AG04449 (cell line): ENCODE results near the gene SLC13A4.
A peak's percentile ranks its signal among the peaks of the same experiment; 100 is the strongest.

ENCODE experiments used
- CTCF ChIA-PET: fragments of 350-600 bp; formaldehyde crosslinking; extraction: SDS; loops from one replicate; lab custom pipeline; 2021; ENCODE audit warnings: antibody characterized with exemption; lab: Yijun Ruan, JAX
- POLR2A ChIA-PET: fragments of 400-600, 350-600 bp; formaldehyde crosslinking; extraction: SDS; loops from one replicate; lab custom pipeline; 2020; ENCODE audit warnings: antibody characterized with exemption, inconsistent platforms; lab: Yijun Ruan, JAX
- DNase-seq: peaks from one replicate; pipeline ENCODE4 v3.0.0-alpha.2; 2010; ENCODE audit warnings: low read depth, low spot score
- H3K4me3 ChIP-seq: 2 replicates; pipeline ENCODE4 v1.5.1; 2011; ENCODE audit warnings: low read depth, mild to moderate bottlenecking, control low read depth, low read length
- TF ChIP-seq, protein P1 (sequence below): IDR thresholded peaks from one replicate; pipeline ENCODE4 v1.5.1; 2011; ENCODE audit warnings: mild to moderate bottlenecking, moderate library complexity, low read length, control low read depth, inconsistent platforms; ENCODE audit not compliant: insufficient read depth; ENCODE audit errors: missing control alignments

SLC13A4 gene

DNA sequence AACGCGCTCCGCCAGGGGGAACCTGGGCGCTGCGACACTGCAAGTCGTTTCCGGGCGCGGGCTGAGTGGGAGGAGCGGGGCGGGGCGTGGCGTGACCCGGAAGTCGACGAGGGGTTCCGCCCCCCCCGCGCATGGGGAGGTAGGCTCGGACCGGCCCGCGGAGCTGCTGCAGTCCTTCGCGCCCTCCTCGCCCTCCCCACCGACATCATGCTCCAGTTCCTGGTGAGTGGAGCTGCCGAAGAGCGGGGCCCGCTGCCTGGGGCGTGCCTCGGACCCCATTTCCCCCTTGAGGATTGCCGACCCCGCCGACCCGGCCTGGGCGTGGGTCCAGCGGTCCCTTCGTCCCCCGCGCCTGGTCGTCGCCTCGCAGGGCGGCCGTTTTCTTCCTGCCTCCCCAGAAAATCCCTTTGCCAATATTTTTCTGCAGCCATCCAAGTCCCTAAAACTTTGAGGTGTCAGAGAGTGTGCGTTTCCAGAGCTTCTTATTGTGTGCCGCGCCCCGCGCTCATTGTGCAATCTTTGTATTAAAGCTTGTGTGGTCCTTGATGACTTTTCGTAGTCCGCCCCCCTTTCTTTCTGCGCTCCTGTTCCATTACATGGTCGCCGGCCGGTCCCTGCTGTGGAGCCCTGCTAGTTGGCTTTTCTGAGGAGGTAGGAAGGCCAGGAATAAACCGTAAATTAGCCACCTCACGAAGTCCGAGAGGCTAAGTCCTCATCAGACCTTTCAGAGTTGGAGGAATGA lies 65.4 kb downstream of the SLC13A4 start, which contains the start of gene STMP1:
Gene STMP1, plus strand, starts transcription at position 142 of the 742 bp plus-strand sequence.
- CTCF ChIA-PET, result interaction anchor here (1.0 to 10.9 kb wide), 19 partner anchors 9 to 453 kb away, joined by 3 to 139 read pairs (median 6); no protein-coding TSS in a partner anchor
- H3K4me3 ChIP-seq, result peak within 1 kb of the TSS; percentile 95
- DNase-seq, result peak; percentile 82
- POLR2A ChIA-PET, result interaction anchor here (0.6 to 1.5 kb wide), 7 partner anchors 9 to 304 kb away, joined by 3 to 5 read pairs (median 4); no protein-coding TSS in a partner anchor
- TF ChIP-seq, protein P1, sequence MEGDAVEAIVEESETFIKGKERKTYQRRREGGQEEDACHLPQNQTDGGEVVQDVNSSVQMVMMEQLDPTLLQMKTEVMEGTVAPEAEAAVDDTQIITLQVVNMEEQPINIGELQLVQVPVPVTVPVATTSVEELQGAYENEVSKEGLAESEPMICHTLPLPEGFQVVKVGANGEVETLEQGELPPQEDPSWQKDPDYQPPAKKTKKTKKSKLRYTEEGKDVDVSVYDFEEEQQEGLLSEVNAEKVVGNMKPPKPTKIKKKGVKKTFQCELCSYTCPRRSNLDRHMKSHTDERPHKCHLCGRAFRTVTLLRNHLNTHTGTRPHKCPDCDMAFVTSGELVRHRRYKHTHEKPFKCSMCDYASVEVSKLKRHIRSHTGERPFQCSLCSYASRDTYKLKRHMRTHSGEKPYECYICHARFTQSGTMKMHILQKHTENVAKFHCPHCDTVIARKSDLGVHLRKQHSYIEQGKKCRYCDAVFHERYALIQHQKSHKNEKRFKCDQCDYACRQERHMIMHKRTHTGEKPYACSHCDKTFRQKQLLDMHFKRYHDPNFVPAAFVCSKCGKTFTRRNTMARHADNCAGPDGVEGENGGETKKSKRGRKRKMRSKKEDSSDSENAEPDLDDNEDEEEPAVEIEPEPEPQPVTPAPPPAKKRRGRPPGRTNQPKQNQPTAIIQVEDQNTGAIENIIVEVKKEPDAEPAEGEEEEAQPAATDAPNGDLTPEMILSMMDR, result peak; percentile 89

DNA sequence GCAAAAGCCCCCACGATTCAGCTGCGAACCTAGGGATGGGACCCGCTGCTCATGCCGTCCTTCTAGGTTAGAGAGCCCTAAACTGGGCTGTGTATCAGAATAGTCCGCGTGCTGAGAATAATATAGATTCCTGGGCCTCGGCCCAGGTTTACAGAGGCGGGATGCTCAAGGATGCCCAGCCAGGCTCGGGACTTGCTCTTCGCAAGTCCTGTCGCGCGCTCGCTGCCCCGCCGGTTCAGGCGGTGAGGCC lies 65.9 kb downstream of the SLC13A4 start:
- DNase-seq, result no peak
- POLR2A ChIA-PET, result interaction anchor here (0.6 to 1.5 kb wide), 5 partner anchors 9 to 124 kb away, joined by 3 to 5 read pairs (median 4); no protein-coding TSS in a partner anchor
- peak overlapping the region; percentile 58 for H3K4me3 ChIP-seq
- TF ChIP-seq, protein P1, result no peak
- CTCF ChIA-PET, result interaction anchor here (0.9 to 10.9 kb wide), 19 partner anchors 9 to 453 kb away, joined by 3 to 139 read pairs (median 4); no protein-coding TSS in a partner anchor

DNA sequence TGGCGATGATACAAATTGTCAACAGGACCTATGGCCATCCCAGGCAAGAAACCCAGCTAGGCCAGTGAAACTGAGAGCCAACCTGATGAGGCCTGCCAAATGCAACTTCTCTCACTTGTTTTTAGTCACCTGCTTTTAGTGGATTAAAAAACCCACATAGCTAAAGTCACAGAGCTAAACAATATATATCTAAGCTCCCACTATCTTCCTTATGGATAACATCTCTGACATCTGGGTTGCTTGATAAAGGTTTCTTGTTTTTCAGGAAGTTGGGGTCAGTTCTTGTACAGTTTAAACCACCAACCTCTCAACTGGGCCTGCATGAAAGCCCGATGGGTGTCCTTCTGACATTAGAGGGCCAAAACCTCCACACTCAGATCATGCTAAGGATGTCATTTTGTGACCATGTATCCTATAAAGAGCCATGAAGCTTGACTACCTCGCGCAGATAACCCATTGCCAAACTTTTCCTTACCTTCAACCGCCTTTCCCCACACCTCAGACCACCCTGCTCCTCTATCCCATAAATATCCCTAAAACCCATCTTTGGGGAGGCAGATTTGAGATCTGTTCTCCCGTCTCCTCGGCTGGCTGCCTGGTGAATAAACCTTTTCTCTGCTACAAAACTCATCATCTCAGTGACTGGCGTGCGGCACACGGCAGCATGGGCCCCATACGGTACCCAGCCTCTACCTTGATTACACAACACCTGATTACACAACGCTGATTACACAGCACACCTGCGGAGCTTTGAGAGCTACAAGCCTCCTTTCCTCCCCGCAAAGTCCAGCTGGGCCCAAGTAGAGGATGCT lies 66.5 kb downstream of the SLC13A4 start:
- TF ChIP-seq, protein P1, result no peak
- ChIA-PET CTCF (interaction anchor here (0.8 to 10.9 kb wide), 22 partner anchors 8 to 454 kb away, joined by 3 to 139 read pairs (median 4); no protein-coding TSS in a partner anchor), POLR2A (interaction anchor here (0.6 to 1.4 kb wide), 3 partner anchors 10 to 124 kb away, joined by 3 to 5 read pairs (median 3); no protein-coding TSS in a partner anchor)
- H3K4me3 ChIP-seq, result peak overlapping the region; percentile 58
- DNase-seq, result no peak

DNA sequence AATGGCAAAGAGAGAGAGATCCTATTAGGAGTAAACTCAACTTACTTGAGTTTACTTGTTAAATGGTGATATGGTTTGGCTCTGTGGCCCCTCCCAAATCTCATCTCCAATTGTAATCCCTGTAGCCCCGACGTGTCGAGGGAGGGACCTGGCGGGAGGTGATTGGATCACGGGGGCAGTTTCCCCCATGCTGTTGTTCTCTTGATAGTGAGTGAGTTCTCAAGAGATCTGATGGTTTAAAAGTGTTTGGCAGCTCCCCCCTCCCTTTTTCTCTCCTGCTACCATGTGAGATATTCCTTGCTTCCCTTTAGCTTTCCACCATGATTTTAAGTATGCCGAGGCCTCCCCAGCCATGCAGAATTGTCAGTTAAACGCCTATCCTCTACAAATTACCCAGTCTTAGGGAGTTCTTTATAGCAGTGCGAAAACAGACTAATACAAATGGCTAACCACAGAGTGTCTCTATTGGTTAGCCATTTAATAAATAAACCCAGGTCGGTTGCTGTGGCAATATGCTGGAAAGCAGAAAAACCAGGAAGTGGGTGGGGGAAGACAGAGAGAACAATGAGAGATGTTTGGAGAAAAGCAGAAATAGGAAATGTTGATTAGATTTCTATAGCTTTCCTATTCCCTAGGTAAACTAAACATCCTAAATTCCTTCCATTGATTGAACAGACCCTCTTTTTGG lies 68.7 kb downstream of the SLC13A4 start:
- TF ChIP-seq, protein P1, result no peak
- ChIA-PET POLR2A (no interaction called here), CTCF (interaction anchor here (0.9 to 10.9 kb wide), 6 partner anchors 11 to 384 kb away, joined by 3 to 139 read pairs (median 24); no protein-coding TSS in a partner anchor)

DNA sequence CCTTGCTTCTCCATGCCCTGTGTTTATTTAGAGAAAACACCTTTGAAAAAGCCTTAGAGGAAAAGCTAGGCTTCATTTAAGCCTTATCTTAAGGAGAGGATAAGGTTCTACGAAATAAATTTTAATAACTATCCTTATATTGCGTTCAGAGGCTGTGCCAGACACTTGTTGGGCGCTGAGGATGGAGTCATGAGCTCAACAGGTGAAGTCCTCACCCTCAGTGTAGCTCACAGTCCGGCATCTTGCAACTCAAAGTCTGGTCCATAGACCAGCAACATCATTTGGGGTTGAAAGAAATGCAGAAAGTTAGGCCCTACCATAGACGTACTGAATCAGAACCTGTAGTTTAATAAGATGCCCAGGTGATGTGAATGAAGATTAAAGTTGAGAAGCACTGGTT lies 69.4 kb downstream of the SLC13A4 start:
- no peak for DNase-seq
- ChIA-PET CTCF (interaction anchor here (1.6 to 10.9 kb wide), 3 partner anchors 10 to 377 kb away, joined by 3 to 139 read pairs (median 24); no protein-coding TSS in a partner anchor), POLR2A (no interaction called here)
- no peak overlapping the region for H3K4me3 ChIP-seq
- TF ChIP-seq, protein P1, result no peak

More for the DNA sequence above, 68.7 kb downstream of the SLC13A4 start:
- DNase-seq, result no peak
- H3K4me3 ChIP-seq, result no peak overlapping the region
